Chondrocyte (in vitro differentiated cells): ENCODE data around the gene CHTF18. TPM values are rescaled to one million over a fixed set of nuclear protein-coding genes. Genes with fewer than 3 reads are reported as not detected.

Source experiments
- DNase-seq: peaks from one replicate; pipeline ENCODE4 v3.0.0; 2021; ENCODE audit warnings: mixed read lengths, low spot score
- H3K27ac Mint-ChIP-seq: one replicate; pipeline ENCODE4 v1.8.0; 2021; ENCODE audit warnings: mild to moderate bottlenecking, moderate library complexity, mixed read lengths; ENCODE audit not compliant: unreplicated experiment
- H3K27me3 Mint-ChIP-seq: 2 replicates; pipeline ENCODE4 v1.8.0; 2021; ENCODE audit warnings: low read depth, mixed read lengths
- H3K36me3 Mint-ChIP-seq: 2 replicates; pipeline ENCODE4 v1.8.0; 2021; ENCODE audit warnings: low read depth, mixed read lengths
- H3K4me1 Mint-ChIP-seq: 2 replicates; pipeline ENCODE4 v1.8.0; 2021; ENCODE audit warnings: low read depth, mild to moderate bottlenecking, mixed read lengths
- H3K4me3 Mint-ChIP-seq: one replicate; pipeline ENCODE4 v1.8.0; 2021; ENCODE audit warnings: mild to moderate bottlenecking, moderate library complexity, mixed read lengths; ENCODE audit not compliant: unreplicated experiment
- H3K9me3 Mint-ChIP-seq: 2 replicates; pipeline ENCODE4 v1.8.0; 2021; ENCODE audit warnings: low read depth, mixed read lengths
- total RNA-seq: library from RNA; stranded (reverse); gene quantifications from 3 replicates; pipeline ENCODE4 v1.2.1, GENCODE V29; 2021
- TF ChIP-seq, protein P1 (sequence below): fragments of 200-600 bp; sonication (generic); IDR thresholded peaks from 2 replicates; pipeline ENCODE4 v1.5.0; 2021; ENCODE audit warnings: antibody characterized with exemption, mild to moderate bottlenecking, moderate library complexity

CHTF18 gene
- total RNA-seq, 1 donor from 2014 or later, result 12.8 TPM

DNA sequence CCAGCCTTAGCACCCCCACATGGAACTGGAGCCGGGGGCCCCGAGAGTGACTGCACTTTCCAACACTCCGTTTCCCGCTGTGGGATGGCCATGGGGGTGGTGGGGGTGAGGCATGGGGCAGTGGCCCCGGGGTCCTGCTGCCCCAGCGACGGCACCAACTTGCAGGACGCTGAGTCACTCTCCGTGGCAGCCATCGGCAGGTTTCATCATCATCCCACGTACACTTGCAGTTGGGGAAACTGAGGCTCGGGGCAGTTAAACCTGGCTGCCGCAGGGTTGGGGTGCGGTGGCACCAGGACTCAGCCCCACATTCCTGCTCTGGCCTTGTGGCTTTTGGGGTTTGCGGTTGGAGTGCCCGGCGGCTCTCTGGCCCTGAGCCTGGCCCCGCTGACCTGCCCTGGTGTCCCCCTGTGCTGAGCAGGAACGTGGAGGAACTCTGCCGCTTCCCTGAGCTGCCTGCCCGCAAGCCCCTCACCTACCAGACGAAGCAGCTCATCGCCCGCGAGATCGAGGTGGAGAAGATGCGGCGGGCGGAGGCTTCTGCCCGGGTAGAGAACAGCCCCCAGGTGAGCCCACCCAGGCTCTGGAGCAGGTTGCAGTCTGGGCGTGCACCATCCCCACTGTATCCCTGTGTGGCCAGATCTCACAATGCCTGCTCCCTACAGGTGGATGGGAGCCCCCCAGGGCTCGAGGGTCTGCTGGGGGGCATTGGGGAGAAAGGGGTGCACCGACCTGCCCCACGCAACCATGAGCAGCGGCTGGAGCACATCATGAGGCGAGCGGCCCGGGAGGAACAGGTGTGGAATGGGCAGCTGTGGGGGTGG is 8.1 kb downstream of the CHTF18 start:
- H3K27me3 Mint-ChIP-seq, result peaks cover 10% of the 10 kb centered on the region
- no peaks in the 10 kb centered on the region for H3K9me3 Mint-ChIP-seq
- H3K27ac Mint-ChIP-seq, result no peak overlapping the region
- peaks cover 4% of the 10 kb centered on the region for H3K36me3 Mint-ChIP-seq
- H3K4me1 Mint-ChIP-seq, result no peaks in the 10 kb centered on the region
- TF ChIP-seq, protein P1, sequence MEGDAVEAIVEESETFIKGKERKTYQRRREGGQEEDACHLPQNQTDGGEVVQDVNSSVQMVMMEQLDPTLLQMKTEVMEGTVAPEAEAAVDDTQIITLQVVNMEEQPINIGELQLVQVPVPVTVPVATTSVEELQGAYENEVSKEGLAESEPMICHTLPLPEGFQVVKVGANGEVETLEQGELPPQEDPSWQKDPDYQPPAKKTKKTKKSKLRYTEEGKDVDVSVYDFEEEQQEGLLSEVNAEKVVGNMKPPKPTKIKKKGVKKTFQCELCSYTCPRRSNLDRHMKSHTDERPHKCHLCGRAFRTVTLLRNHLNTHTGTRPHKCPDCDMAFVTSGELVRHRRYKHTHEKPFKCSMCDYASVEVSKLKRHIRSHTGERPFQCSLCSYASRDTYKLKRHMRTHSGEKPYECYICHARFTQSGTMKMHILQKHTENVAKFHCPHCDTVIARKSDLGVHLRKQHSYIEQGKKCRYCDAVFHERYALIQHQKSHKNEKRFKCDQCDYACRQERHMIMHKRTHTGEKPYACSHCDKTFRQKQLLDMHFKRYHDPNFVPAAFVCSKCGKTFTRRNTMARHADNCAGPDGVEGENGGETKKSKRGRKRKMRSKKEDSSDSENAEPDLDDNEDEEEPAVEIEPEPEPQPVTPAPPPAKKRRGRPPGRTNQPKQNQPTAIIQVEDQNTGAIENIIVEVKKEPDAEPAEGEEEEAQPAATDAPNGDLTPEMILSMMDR, result no peak
- no peak for DNase-seq
- no peak overlapping the region for H3K4me3 Mint-ChIP-seq

GRCh38 chr16:797120-797420 is 8.7 kb downstream of the CHTF18 start:
- H3K4me3 Mint-ChIP-seq, result no peak overlapping the region
- TF ChIP-seq, protein P1, result no peak
- no peak overlapping the region for H3K27ac Mint-ChIP-seq
- H3K27me3 Mint-ChIP-seq, result peaks cover 10% of the 10 kb centered on the region
- no peaks in the 10 kb centered on the region for H3K9me3 Mint-ChIP-seq
- no peak for DNase-seq
- peaks cover 2% of the 10 kb centered on the region for H3K36me3 Mint-ChIP-seq
- H3K4me1 Mint-ChIP-seq, result no peaks in the 10 kb centered on the region

- Mint-ChIP-seq H3K27me3 (peaks cover 10% of the 10 kb centered on the region), H3K4me3 (no peak overlapping the region), H3K27ac (no peak overlapping the region), H3K9me3 (no peaks in the 10 kb centered on the region), H3K4me1 (no peaks in the 10 kb centered on the region), H3K36me3 (peaks cover 2% of the 10 kb centered on the region)
- no peak for DNase-seq
- TF ChIP-seq, protein P1, result no peak
These were observed 9.3 kb downstream of the CHTF18 start for GRCh38 chr16:797686-798085.

GRCh38 chr16:798666-799065 is 10.2 kb downstream of the CHTF18 start:
- Mint-ChIP-seq H3K4me1 (no peaks in the 10 kb centered on the region), H3K9me3 (no peaks in the 10 kb centered on the region), H3K4me3 (no peak overlapping the region), H3K36me3 (peaks cover 2% of the 10 kb centered on the region), H3K27me3 (peaks cover 15% of the 10 kb centered on the region), H3K27ac (no peak overlapping the region)
- no peak for DNase-seq
- TF ChIP-seq, protein P1, result no peak

DNA sequence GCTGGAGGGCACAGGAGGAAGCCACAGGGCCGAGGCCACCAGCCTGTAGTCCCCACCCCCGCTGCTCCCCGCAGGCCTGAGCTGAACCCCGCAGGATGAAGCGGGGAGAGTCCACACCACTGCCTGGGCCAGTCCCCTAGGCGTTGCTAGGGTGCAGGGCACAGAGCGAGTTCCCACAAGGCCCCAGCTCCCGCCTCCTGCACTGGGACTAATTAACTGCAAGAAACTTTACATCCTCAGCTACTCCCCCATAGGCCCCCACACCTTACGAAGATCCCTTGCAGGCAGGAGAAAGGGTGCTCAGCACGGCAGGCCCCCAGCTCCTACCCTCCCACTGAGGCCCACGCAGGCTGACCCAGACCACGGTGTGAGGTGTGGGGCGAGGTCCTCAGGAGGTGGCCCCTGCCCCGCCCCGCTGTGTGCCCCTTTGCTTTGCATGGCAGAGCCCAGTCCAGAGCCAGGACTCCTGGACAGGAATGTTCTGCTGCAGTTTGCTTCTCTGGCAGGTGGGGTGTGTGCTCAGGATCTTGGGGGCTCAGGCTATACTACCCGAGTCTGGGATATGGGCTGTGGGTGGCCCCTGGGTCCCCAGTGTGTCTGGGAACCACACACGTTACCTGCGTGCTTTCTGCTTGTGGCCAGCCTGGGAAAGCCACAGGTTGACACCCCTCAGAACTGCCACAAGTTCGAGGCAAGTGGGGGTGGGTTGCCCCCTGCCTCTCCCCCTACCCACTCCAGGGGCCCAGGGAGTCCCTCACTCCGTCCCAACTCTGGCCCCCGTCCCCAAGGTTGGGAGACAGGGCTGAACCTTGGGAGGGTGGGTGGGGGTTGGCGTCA is 10.9 kb downstream of the CHTF18 start:
- DNase-seq, result no peak
- no peak overlapping the region for H3K4me3 Mint-ChIP-seq
- no peaks in the 10 kb centered on the region for H3K4me1 Mint-ChIP-seq
- H3K36me3 Mint-ChIP-seq, result peaks cover 2% of the 10 kb centered on the region
- H3K9me3 Mint-ChIP-seq, result no peaks in the 10 kb centered on the region
- H3K27me3 Mint-ChIP-seq, result peaks cover 19% of the 10 kb centered on the region
- TF ChIP-seq, protein P1, result no peak
- H3K27ac Mint-ChIP-seq, result no peak overlapping the region
